Measurements from ENCODE around the gene TNFSF15. TPM values are rescaled to one million over a fixed set of nuclear protein-coding genes. Genes with fewer than 3 reads are reported as not detected.

Gene TNFSF15
- total RNA-seq, 6 experiments from 2014 or later = 0.02 to 0.21 (median 0.05) TPM; not detected in 1

- TF ChIP-seq CTCF (IDR thresholded peaks at IDR 0.05) = no peak
- Mint-ChIP-seq H3K36me3 (ENCODE audit: low read depth) (no peaks in the 10 kb centered on the region), H3K27ac (no peak overlapping the region), H3K4me1 (ENCODE audit: low read depth) (peaks cover under 1% of the 10 kb centered on the region; the same call in 1 of the 2 replicates), H3K9me3 (no peaks in the 10 kb centered on the region), H3K4me3 (no peak overlapping the region), H3K27me3 (ENCODE audit: insufficient read depth) (peaks cover 5% of the 10 kb centered on the region)
- DNase-seq = no peak
These were observed 7.7 kb downstream of the TNFSF15 start for GRCh38 chr9:114798101-114798500.

DNA sequence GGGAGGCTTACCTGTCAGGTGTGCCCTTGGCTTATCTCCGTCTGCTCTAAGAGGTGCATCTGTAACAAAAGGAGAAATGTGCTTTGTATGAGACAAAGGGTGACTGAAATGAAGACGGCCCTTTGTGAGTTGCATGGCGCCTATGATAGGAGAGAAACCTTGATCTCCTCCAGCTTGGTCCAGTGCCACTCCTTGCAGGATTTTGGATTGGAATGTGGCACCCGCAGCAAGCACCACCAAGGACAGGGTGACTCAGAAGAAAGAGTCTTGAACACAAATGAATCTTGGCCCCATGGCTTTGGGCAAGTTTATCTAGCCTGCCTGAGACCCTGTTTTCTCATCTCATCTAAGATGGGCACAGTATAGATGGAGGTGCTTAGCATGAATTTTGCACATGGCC lies 13.4 kb downstream of the TNFSF15 start:
- H3K27me3 Mint-ChIP-seq (ENCODE audit: insufficient read depth) = peaks cover 1% of the 10 kb centered on the region; the same call in 1 of the 2 replicates
- no peaks in the 10 kb centered on the region for H3K36me3 Mint-ChIP-seq (ENCODE audit: low read depth)
- no peaks in the 10 kb centered on the region for H3K9me3 Mint-ChIP-seq
- no peak for DNase-seq
- no peak overlapping the region for H3K27ac Mint-ChIP-seq
- peaks cover 15% of the 10 kb centered on the region for H3K4me1 Mint-ChIP-seq (ENCODE audit: low read depth)
- no peak for TF ChIP-seq CTCF (IDR thresholded peaks at IDR 0.05)
- no peak overlapping the region for H3K4me3 Mint-ChIP-seq

- peaks cover 1% of the 10 kb centered on the region; the same call in 1 of the 2 replicates for H3K27me3 Mint-ChIP-seq (ENCODE audit: insufficient read depth)
- DNase-seq = no peak
These were observed 14.1 kb downstream of the TNFSF15 start for GRCh38 chr9:114791736-114792135.

DNA sequence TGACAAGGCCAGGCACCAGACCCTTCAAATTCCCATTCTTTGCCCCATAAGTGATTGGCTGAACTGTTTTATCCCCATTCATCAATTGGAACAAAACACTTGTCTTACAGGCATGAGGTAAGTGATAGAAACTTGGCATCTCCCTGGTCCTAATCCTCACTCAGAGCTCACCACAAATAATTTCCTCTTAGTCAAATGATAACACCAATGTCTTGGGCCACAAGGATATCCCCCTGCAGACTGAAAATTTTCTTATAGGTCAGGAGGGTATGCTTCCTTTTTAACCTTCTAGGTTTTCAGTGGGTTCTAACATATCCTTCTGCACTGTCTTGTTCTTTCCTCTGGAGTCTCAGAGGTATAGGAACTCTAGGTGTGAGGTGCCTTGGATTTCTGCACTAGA lies 14.5 kb downstream of the TNFSF15 start:
- peaks cover 1% of the 10 kb centered on the region; the same call in 1 of the 2 replicates for H3K27me3 Mint-ChIP-seq (ENCODE audit: insufficient read depth)
- H3K36me3 Mint-ChIP-seq (ENCODE audit: low read depth) = no peaks in the 10 kb centered on the region
- H3K4me3 Mint-ChIP-seq = no peak overlapping the region
- no peak for DNase-seq
- no peak overlapping the region for H3K27ac Mint-ChIP-seq
- H3K9me3 Mint-ChIP-seq = no peaks in the 10 kb centered on the region
- TF ChIP-seq CTCF (IDR thresholded peaks at IDR 0.05) = no peak
- peaks cover 15% of the 10 kb centered on the region for H3K4me1 Mint-ChIP-seq (ENCODE audit: low read depth)

More at GRCh38 chr9:114791736-114792135, 14.1 kb downstream of the TNFSF15 start:
- Mint-ChIP-seq H3K4me3 (no peak overlapping the region), H3K9me3 (no peaks in the 10 kb centered on the region), H3K4me1 (ENCODE audit: low read depth) (peaks cover 15% of the 10 kb centered on the region), H3K36me3 (ENCODE audit: low read depth) (no peaks in the 10 kb centered on the region), H3K27ac (no peak overlapping the region)
- TF ChIP-seq CTCF (IDR thresholded peaks at IDR 0.05) = no peak

- no peaks in the 10 kb centered on the region for H3K9me3 Mint-ChIP-seq
- H3K4me3 Mint-ChIP-seq = no peak overlapping the region
- peaks cover 15% of the 10 kb centered on the region for H3K4me1 Mint-ChIP-seq (ENCODE audit: low read depth)
- no peaks in the 10 kb centered on the region for H3K36me3 Mint-ChIP-seq (ENCODE audit: low read depth)
- H3K27ac Mint-ChIP-seq = no peak overlapping the region
- peaks cover 3% of the 10 kb centered on the region for H3K27me3 Mint-ChIP-seq (ENCODE audit: insufficient read depth)
- no peak for TF ChIP-seq CTCF (IDR thresholded peaks at IDR 0.05)
- no peak for DNase-seq
These were observed 15.3 kb downstream of the TNFSF15 start for GRCh38 chr9:114790521-114790920.

DNA sequence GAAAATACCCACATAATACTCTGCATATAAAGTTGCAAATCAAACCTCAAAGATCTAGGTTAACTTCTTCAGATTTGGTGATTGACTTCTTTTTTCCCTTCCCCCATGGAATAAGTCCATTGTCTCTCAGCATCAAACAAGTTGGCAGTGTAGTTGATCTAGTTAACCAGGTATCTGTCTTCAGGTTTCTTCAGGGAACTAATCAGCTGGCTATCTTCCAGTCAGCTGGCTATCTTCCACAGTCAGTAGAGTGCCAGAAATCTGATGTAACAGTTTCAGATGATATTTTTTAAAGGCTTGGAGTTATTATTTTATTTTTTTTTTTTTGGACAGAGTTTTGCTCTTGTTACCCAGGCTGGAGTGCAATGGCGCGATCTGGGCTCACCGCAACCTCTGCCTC lies 16.8 kb downstream of the TNFSF15 start:
- no peaks in the 10 kb centered on the region for H3K36me3 Mint-ChIP-seq (ENCODE audit: low read depth)
- DNase-seq = no peak
- TF ChIP-seq CTCF (IDR thresholded peaks at IDR 0.05) = no peak
- H3K9me3 Mint-ChIP-seq = no peaks in the 10 kb centered on the region
- H3K4me3 Mint-ChIP-seq = no peak overlapping the region
- H3K27me3 Mint-ChIP-seq (ENCODE audit: insufficient read depth) = peaks cover 3% of the 10 kb centered on the region
- H3K27ac Mint-ChIP-seq = no peak overlapping the region
- peaks cover 15% of the 10 kb centered on the region for H3K4me1 Mint-ChIP-seq (ENCODE audit: low read depth)
